Central memory CD8-positive, alpha-beta T cell (primary cell): ENCODE data around the gene FUT7.
A peak's percentile ranks its signal among the peaks of the same experiment; 100 is the strongest.

Experiments used
- ATAC-seq: fragments of 150-1000 bp; cut with Tn5 transposase; replicated peaks from 2 replicates; pipeline ENCODE4 v1.10.0; 2022; ENCODE audit warnings: mild to moderate bottlenecking, moderate FRiP score, moderate number of reproducible peaks; ENCODE audit not compliant: poor library complexity, severe bottlenecking; ENCODE audit errors: extremely low read depth
- DNase-seq, 2 donors: peaks; one replicate each; pipeline ENCODE4 v3.0.0; 2021; ENCODE audit warnings: low spot score in 2 of 2
- H3K27ac Mint-ChIP-seq: one replicate; pipeline ENCODE4 v1.8.0; 2022; ENCODE audit warnings: low read depth, mild to moderate bottlenecking, moderate library complexity, mixed read lengths
- H3K27me3 Mint-ChIP-seq: one replicate; pipeline ENCODE4 v1.8.0; 2022; ENCODE audit warnings: mixed read lengths
- H3K36me3 Mint-ChIP-seq: one replicate; pipeline ENCODE4 v1.8.0; 2022; ENCODE audit warnings: mild to moderate bottlenecking, moderate library complexity, mixed read lengths; ENCODE audit not compliant: insufficient read depth
- H3K4me1 Mint-ChIP-seq: one replicate; pipeline ENCODE4 v1.8.0; 2022; ENCODE audit warnings: mixed read lengths
- H3K4me3 Mint-ChIP-seq: one replicate; pipeline ENCODE4 v1.8.0; 2022; ENCODE audit warnings: mild to moderate bottlenecking, moderate library complexity, mixed read lengths
- H3K9me3 Mint-ChIP-seq: one replicate; pipeline ENCODE4 v1.8.0; 2022; ENCODE audit warnings: mixed read lengths

Gene FUT7

GRCh38 chr9:137051145-137051724 is 19.3 kb upstream of the FUT7 start:
- ATAC-seq (no peak), DNase-seq (no peak)
- H3K9me3 Mint-ChIP-seq, result no peaks in the 10 kb centered on the region
- peaks cover 18% of the 10 kb centered on the region for H3K27me3 Mint-ChIP-seq
- H3K36me3 Mint-ChIP-seq, result peaks cover 14% of the 10 kb centered on the region
- H3K4me3 Mint-ChIP-seq, result no peak overlapping the region
- no peak overlapping the region for H3K27ac Mint-ChIP-seq
- H3K4me1 Mint-ChIP-seq, result peaks cover 8% of the 10 kb centered on the region

GRCh38 chr9:137050570-137050969 is 18.7 kb upstream of the FUT7 start:
- Mint-ChIP-seq H3K4me3 (no peak overlapping the region), H3K27me3 (peaks cover 18% of the 10 kb centered on the region), H3K27ac (no peak overlapping the region), H3K9me3 (no peaks in the 10 kb centered on the region), H3K4me1 (peaks cover 10% of the 10 kb centered on the region), H3K36me3 (peaks cover 14% of the 10 kb centered on the region)
- ATAC-seq, result no peak
- DNase-seq, result no peak

GRCh38 chr9:137049544-137050449 is 17.9 kb upstream of the FUT7 start:
- ATAC-seq, result no peak
- Mint-ChIP-seq H3K4me1 (peaks cover 16% of the 10 kb centered on the region), H3K27me3 (peaks cover 18% of the 10 kb centered on the region), H3K9me3 (no peaks in the 10 kb centered on the region), H3K4me3 (no peak overlapping the region), H3K36me3 (peaks cover 14% of the 10 kb centered on the region), H3K27ac (no peak overlapping the region)
- no peak for DNase-seq

GRCh38 chr9:137048655-137049543 is 17.0 kb upstream of the FUT7 start:
- DNase-seq, result no peak
- peaks cover 20% of the 10 kb centered on the region for H3K4me1 Mint-ChIP-seq
- no peak overlapping the region for H3K27ac Mint-ChIP-seq
- no peaks in the 10 kb centered on the region for H3K9me3 Mint-ChIP-seq
- ATAC-seq, result no peak
- H3K36me3 Mint-ChIP-seq, result peaks cover 14% of the 10 kb centered on the region
- no peak overlapping the region for H3K4me3 Mint-ChIP-seq
- peaks cover 18% of the 10 kb centered on the region for H3K27me3 Mint-ChIP-seq

GRCh38 chr9:137046088-137046787 is 14.3 kb upstream of the FUT7 start, which contains the start of gene NPDC1:
TSS of gene NPDC1 (minus strand) at chr9:137046177. CDS start at chr9:137045989, 188 bp downstream.
- Mint-ChIP-seq H3K36me3 (peaks cover 14% of the 10 kb centered on the region), H3K9me3 (no peaks in the 10 kb centered on the region), H3K4me3 (peak within 1 kb of the TSS; percentile 75), H3K27me3 (peaks cover 18% of the 10 kb centered on the region), H3K4me1 (peaks cover 20% of the 10 kb centered on the region), H3K27ac (no peak within 1 kb of the TSS)
- DNase-seq (peak; percentile 64 to 70), ATAC-seq (peak; percentile 67)

GRCh38 chr9:137045294-137046087 is 13.6 kb upstream of the FUT7 start:
- DNase-seq (no peak), ATAC-seq (no peak)
- Mint-ChIP-seq H3K4me3 (peak overlapping the region; percentile 75), H3K9me3 (no peaks in the 10 kb centered on the region), H3K36me3 (peaks cover 13% of the 10 kb centered on the region), H3K27me3 (peaks cover 13% of the 10 kb centered on the region), H3K4me1 (peaks cover 20% of the 10 kb centered on the region), H3K27ac (no peak overlapping the region)

GRCh38 chr9:137044502-137045177 is 12.8 kb upstream of the FUT7 start:
- peaks cover 9% of the 10 kb centered on the region for H3K36me3 Mint-ChIP-seq
- ATAC-seq (no peak), DNase-seq (no peak)
- peak overlapping the region; percentile 75 for H3K4me3 Mint-ChIP-seq
- H3K27ac Mint-ChIP-seq, result no peak overlapping the region
- peaks cover 4% of the 10 kb centered on the region for H3K27me3 Mint-ChIP-seq
- H3K9me3 Mint-ChIP-seq, result no peaks in the 10 kb centered on the region
- peaks cover 15% of the 10 kb centered on the region for H3K4me1 Mint-ChIP-seq

GRCh38 chr9:137044037-137044436 is 12.1 kb upstream of the FUT7 start:
- Mint-ChIP-seq H3K27me3 (no peaks in the 10 kb centered on the region), H3K4me3 (no peak overlapping the region)

GRCh38 chr9:137042751-137043727 is 11.2 kb upstream of the FUT7 start:
- Mint-ChIP-seq H3K36me3 (peaks cover 7% of the 10 kb centered on the region), H3K9me3 (no peaks in the 10 kb centered on the region), H3K4me3 (no peak overlapping the region), H3K4me1 (peaks cover 15% of the 10 kb centered on the region), H3K27ac (no peak overlapping the region), H3K27me3 (no peaks in the 10 kb centered on the region)
- ATAC-seq (no peak), DNase-seq (no peak)

More at GRCh38 chr9:137044037-137044436, 12.1 kb upstream of the FUT7 start:
- no peak overlapping the region for H3K27ac Mint-ChIP-seq
- H3K9me3 Mint-ChIP-seq, result no peaks in the 10 kb centered on the region
- peaks cover 7% of the 10 kb centered on the region for H3K36me3 Mint-ChIP-seq
- peaks cover 15% of the 10 kb centered on the region for H3K4me1 Mint-ChIP-seq
- ATAC-seq (no peak), DNase-seq (no peak)

- Mint-ChIP-seq H3K27ac (no peak overlapping the region), H3K9me3 (no peaks in the 10 kb centered on the region), H3K36me3 (no peaks in the 10 kb centered on the region), H3K4me3 (no peak overlapping the region), H3K4me1 (peaks cover 10% of the 10 kb centered on the region), H3K27me3 (no peaks in the 10 kb centered on the region)
- no peak for ATAC-seq
- no peak for DNase-seq
Measured at GRCh38 chr9:137041124-137041523, 9.2 kb upstream of the FUT7 start.
